Vagina (tissue), 2 donors: Measurements from ENCODE around the gene KPNB1.
"Not testable (repeated sequence)": the region's sequence is repeated elsewhere in the genome, so short reads cannot be mapped to it uniquely, and the experiment has no call there.

Source experiments
- CTCF ChIP-seq, 3 experiments: fragments of 450-650 bp in 2 of 3; fragments of 200-600 bp in 1 of 3; sonication (generic) in 1 of 3; IDR thresholded peaks; one replicate each; pipeline ENCODE4 v1.5.1; 2017 to 2019; ENCODE audit warnings: antibody characterized with exemption in 3 of 3, mild to moderate bottlenecking in 2 of 3, moderate library complexity in 2 of 3
- POLR2A ChIP-seq, 2 donors: fragments of 450-650 bp; IDR thresholded peaks; one replicate each; pipeline ENCODE4 v1.6.1; 2017; ENCODE audit warnings: antibody characterized with exemption in 2 of 2, mild to moderate bottlenecking in 2 of 2, moderate library complexity in 2 of 2

- not testable (repeated sequence) for TF ChIP-seq CTCF, POLR2A (IDR thresholded peaks at IDR 0.05)
Observed at GRCh38 chr17:47682727-47683126, 33.0 kb downstream of the KPNB1 start.
